ENCODE data around the gene CSNK2A3. TPM values are rescaled to one million over a fixed set of nuclear protein-coding genes. Genes with fewer than 3 reads are reported as not detected.
A peak's percentile ranks its signal among the peaks of the same experiment; 100 is the strongest.

Gene CSNK2A3
- total RNA-seq, 1 experiment from 2014 or later = 2.0 TPM

- BruUV-seq (replicated peaks) = no TSS peak
- Histone ChIP-seq H3K9me3 (ENCODE audit: control insufficient read depth in 1 of 2, insufficient read depth in 1 of 2, low read depth in 1 of 2, low read length in 2 of 2) (no peaks in the 10 kb centered on the region), H3K27ac (ENCODE audit: low read depth, low read length) (peak overlapping the region; percentile 27; the same call in 1 of the 2 replicates), H3K79me2 (ENCODE audit: insufficient read depth, low read length) (no peaks in the 10 kb centered on the region), H3K9ac (ENCODE audit: low read length) (no peak overlapping the region), H3K27me3 (ENCODE audit: insufficient read depth, low read length) (no peaks in the 10 kb centered on the region), H3K36me3 (ENCODE audit: control insufficient read depth in 1 of 2, insufficient read depth in 2 of 2, low read length in 2 of 2) (no peaks in the 10 kb centered on the region), H3K4me2 (ENCODE audit: low read length) (peak overlapping the region; percentile 38), H4K20me1 (ENCODE audit: insufficient read depth) (no peaks in the 10 kb centered on the region), H3K4me3 (replicated peaks in 1 of 2; ENCODE audit: low read depth in 1 of 2, low read length in 2 of 2) (no peak overlapping the region), H3K4me1 (ENCODE audit: control insufficient read depth in 1 of 2, insufficient read depth in 2 of 2, low read length in 2 of 2) (peaks cover 13 to 28% of the 10 kb centered on the region in 2 experiments; a peak in 3 of 4 replicates), H3K9me2 (ENCODE audit: insufficient read depth) (no peaks in the 10 kb centered on the region), H2AFZ (ENCODE audit: low read depth, low read length, poor library complexity, severe bottlenecking) (no peak overlapping the region)
- CTCF ChIA-PET = no interaction called here
- DNase-seq (ENCODE audit: low read depth, low spot score) (peak; percentile 27), ATAC-seq (peak; percentile 80)
- POLR2A ChIA-PET = no interaction called here
- RAD21 ChIA-PET (ENCODE audit: low non-redundant PET in 1 of 2, low total read pairs in 2 of 2, uncharacterized antibody in 2 of 2, unreplicated experiment in 2 of 2) = no interaction called here
- intact Hi-C loops (cut with micrococcal nuclease) = no loop called here
- TF ChIP-seq FOSL1 (IDR thresholded peaks at IDR 0.05; ENCODE audit: low read depth) (peak; percentile 32; the same call in 1 of the 2 replicates), ATF3 (IDR thresholded peaks at IDR 0.05) (no peak), JUND (IDR thresholded peaks at IDR 0.05) (0 out of 2 replicates have a peak, but pooled peaks have one; percentile 18), CBX3 (IDR thresholded peaks at IDR 0.05; ENCODE audit: low read depth) (no peak)
- TF ChIP-seq, protein P1, sequence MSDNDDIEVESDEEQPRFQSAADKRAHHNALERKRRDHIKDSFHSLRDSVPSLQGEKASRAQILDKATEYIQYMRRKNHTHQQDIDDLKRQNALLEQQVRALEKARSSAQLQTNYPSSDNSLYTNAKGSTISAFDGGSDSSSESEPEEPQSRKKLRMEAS (IDR thresholded peaks at IDR 0.05) = peak; percentile 51
- TF ChIP-seq, protein P2, sequence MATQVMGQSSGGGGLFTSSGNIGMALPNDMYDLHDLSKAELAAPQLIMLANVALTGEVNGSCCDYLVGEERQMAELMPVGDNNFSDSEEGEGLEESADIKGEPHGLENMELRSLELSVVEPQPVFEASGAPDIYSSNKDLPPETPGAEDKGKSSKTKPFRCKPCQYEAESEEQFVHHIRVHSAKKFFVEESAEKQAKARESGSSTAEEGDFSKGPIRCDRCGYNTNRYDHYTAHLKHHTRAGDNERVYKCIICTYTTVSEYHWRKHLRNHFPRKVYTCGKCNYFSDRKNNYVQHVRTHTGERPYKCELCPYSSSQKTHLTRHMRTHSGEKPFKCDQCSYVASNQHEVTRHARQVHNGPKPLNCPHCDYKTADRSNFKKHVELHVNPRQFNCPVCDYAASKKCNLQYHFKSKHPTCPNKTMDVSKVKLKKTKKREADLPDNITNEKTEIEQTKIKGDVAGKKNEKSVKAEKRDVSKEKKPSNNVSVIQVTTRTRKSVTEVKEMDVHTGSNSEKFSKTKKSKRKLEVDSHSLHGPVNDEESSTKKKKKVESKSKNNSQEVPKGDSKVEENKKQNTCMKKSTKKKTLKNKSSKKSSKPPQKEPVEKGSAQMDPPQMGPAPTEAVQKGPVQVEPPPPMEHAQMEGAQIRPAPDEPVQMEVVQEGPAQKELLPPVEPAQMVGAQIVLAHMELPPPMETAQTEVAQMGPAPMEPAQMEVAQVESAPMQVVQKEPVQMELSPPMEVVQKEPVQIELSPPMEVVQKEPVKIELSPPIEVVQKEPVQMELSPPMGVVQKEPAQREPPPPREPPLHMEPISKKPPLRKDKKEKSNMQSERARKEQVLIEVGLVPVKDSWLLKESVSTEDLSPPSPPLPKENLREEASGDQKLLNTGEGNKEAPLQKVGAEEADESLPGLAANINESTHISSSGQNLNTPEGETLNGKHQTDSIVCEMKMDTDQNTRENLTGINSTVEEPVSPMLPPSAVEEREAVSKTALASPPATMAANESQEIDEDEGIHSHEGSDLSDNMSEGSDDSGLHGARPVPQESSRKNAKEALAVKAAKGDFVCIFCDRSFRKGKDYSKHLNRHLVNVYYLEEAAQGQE (IDR thresholded peaks at IDR 0.05; ENCODE audit: low read depth) = no peak
Observed at GRCh38 chr11:11391796-11392463, 38.9 kb upstream of the CSNK2A3 start.
